Measurements from ENCODE around the gene GZF1.
A peak's percentile ranks its signal among the peaks of the same experiment; 100 is the strongest.
"Not testable (repeated sequence)": the region's sequence is repeated elsewhere in the genome, so short reads cannot be mapped to it uniquely, and the experiment has no call there.

GZF1 gene

DNA sequence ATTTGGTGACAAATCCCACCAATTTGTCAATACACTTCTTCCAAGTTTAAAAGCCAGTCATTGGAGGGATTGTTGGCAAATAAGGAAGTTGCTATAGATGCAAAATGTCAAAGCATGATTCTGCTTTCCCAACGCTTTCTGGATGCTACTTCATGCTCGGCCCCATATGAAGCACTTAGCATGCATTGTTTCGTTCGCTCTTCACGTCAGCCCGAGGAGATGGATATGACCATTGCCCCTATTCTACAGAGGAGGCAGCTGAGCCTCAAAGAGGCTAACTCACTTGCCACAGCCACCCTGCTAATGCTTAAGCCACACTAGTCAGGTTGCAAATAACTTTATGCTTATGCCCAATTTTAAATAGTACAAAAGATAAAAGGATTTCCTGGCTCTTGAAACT is 14.2 kb upstream of the GZF1 start:
- no peak for DNase-seq

- DNase-seq: not testable (repeated sequence)
Observed at GRCh38 chr20:23348510-23348909, 13.5 kb upstream of the GZF1 start.

DNA sequence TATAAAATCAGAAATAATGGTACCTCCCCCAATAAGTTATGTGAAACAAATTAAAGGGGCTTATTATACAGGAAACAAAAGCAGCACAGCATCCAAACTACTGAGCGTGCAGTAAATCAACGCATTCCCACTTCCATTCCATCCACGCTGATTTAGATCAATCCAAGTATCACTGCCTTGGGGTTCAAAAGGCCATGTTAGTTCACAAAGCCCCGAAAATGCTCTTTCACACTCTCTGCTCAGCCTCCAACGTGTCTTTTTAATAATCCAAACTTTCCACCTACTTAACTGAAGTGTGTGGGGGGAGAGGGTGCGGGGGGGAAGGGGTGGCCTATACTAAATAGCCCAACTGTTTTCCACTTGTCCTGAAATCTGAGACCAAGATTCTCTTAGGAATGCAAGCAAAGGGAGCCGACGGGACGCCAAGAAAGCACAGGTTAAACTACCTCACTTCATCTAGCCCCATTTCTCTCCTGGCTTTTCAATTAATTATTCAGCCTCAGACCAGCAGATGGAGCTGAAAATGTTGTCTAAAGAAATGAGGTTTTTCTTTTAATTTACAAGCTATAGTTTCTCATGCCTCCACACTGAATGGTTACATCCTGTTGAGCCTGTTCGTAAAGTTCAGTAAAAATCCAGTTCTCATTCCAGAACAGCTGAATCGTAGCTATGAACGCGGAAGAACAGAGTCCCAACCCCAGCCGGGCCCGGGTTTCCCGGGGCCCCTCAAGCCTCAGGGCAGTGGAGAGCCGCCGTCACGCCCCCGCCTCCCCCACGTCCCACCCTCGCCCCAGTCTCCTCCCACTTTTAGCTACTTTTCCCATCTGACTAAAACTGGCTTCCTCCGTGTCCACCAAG is 12.4 kb upstream of the GZF1 start:
- DNase-seq: peak; percentile 73

- peak; percentile 93 for DNase-seq
Observed at GRCh38 chr20:23350196-23350903, 11.6 kb upstream of the GZF1 start, which contains the start of gene NXT1. NXT1 (plus strand) TSS chr20:23350791; CDS start chr20:23354042, 3,251 bp downstream.

GRCh38 chr20:23350904-23351838 is 10.8 kb upstream of the GZF1 start:
- DNase-seq: peak; percentile 59

- no peak for DNase-seq
Observed at GRCh38 chr20:23356203-23356602, 5.8 kb upstream of the GZF1 start.

- DNase-seq: peak; percentile 100
Observed at GRCh38 chr20:23357767-23358562, 4.0 kb upstream of the GZF1 start.

DNA sequence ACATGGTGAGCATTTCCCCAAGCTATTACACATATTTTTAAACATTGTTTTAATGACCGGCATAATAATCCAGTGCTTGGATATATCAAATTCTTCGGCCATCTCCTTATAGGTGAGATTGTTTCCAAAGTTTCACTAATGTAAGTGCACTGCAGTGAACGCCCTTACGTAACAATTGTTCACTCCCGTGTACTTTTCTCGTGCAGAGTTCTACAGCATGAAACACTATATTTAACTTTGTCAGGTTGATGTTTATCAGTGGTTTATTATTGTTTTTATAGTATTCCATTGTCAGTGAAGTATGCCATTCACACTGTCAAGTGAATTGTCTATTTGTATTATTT is 3.4 kb upstream of the GZF1 start:
- no peak for DNase-seq

- no peak for DNase-seq
Observed at GRCh38 chr20:23358923-23359593, 2.9 kb upstream of the GZF1 start.

DNA sequence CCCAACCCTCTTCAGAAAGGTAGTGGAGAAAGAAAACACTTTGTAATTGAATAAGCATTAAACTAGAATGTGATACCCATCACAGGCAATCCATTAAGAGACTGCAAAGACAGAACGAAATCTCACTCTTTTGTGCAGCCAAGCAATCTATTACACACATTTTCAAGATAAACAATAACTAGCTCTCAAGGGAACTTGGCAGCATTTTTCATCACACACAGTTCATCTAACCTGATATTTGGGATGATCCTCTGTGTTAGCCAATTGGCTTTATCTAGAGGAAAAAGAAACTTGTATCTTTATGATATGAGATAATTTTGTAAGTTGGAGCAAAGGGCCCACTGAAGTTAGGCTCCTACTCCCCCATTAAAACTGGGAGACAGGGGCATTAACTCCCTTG is 1.5 kb upstream of the GZF1 start:
- DNase-seq: no peak

- no peak for DNase-seq
Observed at GRCh38 chr20:23361119-23361475, 885 bp upstream of the GZF1 start.

GRCh38 chr20:23362392-23363256 is 642 bp downstream of the GZF1 start:
- DNase-seq: no peak

GRCh38 chr20:23363257-23363649 is 1.3 kb downstream of the GZF1 start:
- no peak for DNase-seq

GRCh38 chr20:23365390-23366165 is 3.6 kb downstream of the GZF1 start:
- DNase-seq: no peak

DNA sequence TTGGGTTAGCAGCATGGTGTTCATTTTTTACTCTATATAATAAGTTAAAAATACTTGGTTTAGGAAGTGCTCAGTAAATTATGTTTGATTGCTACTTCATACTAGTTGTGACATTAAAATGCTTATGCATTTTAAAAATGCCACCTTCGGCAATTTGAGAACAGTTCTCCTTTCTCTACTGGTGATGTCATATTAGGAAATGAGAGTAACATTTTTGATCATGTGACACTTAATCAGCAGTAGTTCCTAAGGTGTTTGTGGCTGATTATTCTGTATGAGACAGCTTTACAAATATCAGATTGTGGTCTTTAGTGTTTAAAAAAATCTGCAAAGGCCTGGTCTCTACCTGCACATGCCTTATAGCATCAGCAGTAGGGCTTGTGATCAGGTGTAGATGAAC is 4.4 kb downstream of the GZF1 start:
- DNase-seq: no peak

DNA sequence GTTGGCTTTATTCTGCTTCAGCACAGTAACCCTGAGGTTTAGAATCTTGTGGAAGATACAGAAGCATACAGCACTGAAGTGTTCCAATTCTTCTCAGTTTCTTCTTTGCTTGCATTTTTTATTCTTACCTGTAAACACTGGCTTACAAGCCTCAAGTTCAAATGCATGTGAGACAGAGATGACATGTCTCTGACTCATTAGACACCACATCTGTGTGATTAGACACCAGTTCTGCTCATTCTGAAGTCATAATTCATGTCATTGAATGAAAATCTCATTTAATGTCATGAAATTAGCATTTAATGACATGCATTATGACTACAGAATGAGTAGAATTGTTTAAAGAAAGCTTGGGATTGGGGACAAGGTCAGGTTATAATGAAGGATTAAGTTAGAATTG is 5.8 kb downstream of the GZF1 start:
- no peak for DNase-seq

- no peak for DNase-seq
Observed at GRCh38 chr20:23368316-23369071, 6.5 kb downstream of the GZF1 start.

DNA sequence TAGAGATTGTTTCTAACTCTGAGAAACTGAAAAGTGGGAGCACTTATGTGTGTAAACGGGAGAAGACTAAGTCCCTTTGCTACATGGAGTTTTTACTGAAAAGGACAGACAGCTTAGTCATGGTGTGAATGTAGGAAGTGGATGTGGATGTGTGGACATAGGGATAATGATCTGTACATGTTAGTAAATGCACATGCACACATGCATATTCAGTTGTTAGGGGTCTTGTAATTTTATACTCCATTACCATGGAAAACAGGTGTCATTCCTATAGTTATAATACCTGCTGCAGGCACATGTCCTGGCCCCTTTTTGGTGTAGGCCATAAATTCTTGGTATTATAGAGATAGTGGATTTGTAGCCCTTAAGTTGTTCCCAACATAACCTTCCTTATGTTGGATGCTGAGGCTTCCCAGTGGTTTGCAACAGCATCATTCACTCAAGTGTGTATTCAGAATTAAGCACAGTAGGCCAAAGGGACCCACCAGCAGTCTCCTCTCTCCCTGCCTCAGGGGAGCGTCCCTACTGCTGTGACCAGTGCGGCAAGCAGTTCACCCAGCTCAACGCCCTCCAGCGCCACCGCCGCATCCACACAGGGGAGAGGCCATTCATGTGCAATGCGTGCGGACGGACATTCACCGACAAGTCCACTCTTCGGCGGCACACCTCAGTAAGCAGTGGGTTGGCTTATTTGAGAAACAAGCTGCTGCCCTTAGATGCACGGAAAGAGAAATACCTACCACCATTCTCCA is 7.3 kb downstream of the GZF1 start:
- DNase-seq: no peak
